Tibial nerve (tissue), 4 donors: Measurements from ENCODE around the gene MEP1A. TPM values are rescaled to one million over a fixed set of nuclear protein-coding genes. Genes with fewer than 3 reads are reported as not detected.
"Not testable (repeated sequence)": the region's sequence is repeated elsewhere in the genome, so short reads cannot be mapped to it uniquely, and the experiment has no call there.

Experiments
- DNase-seq, 2 donors: peaks; one replicate each; pipeline ENCODE4 v3.0.0-alpha.2; 2019; ENCODE audit warnings: low spot score in 2 of 2
- H3K27ac ChIP-seq, 4 donors: fragments of 200-600 bp; sonication (generic) in 3 of 4; one replicate each; pipeline ENCODE4 v1.5.1; 2017 to 2019; ENCODE audit warnings: mild to moderate bottlenecking in 1 of 4
- H3K27me3 ChIP-seq, 2 donors: fragments of 200-600 bp; sonication (generic) in 1 of 2; one replicate each; pipeline versions ENCODE4 v1.5.1 to v1.6.0; 2017 to 2019
- H3K36me3 ChIP-seq, 3 donors: fragments of 200-600 bp; sonication (generic); one replicate each; pipeline ENCODE4 v1.5.1; 2018 to 2019
- H3K4me1 ChIP-seq, 4 donors: fragments of 200-600 bp; sonication (generic) in 3 of 4; one replicate each; pipeline ENCODE4 v1.5.1; 2017 to 2019
- H3K4me3 ChIP-seq, 4 donors: fragments of 200-600 bp; sonication (generic) in 3 of 4; one replicate each; pipeline ENCODE4 v1.5.1; 2017 to 2019; ENCODE audit warnings: mild to moderate bottlenecking in 1 of 4, moderate library complexity in 1 of 4
- H3K9me3 ChIP-seq, 4 donors: fragments of 200-600 bp; sonication (generic) in 3 of 4; one replicate each; pipeline ENCODE4 v1.5.1; 2017 to 2019
- EP300 ChIP-seq, 2 donors: sonication (generic); formaldehyde crosslinking; IDR thresholded peaks; one replicate each; pipeline ENCODE4 v1.6.1; 2017; ENCODE audit warnings: antibody characterized with exemption in 2 of 2, mild to moderate bottlenecking in 1 of 2
- POLR2A ChIP-seq, 2 donors: fragments of 450-650 bp; IDR thresholded peaks; one replicate each; pipeline ENCODE4 v1.6.1; 2017; ENCODE audit warnings: antibody characterized with exemption in 2 of 2, mild to moderate bottlenecking in 2 of 2, moderate library complexity in 2 of 2
- WGBS, 2 donors: methylation state at CpG; one replicate each; pipeline ENCODE4 v1.1.5; 2018; 5-methylcytosine and 5-hydroxymethylcytosine counted together
- total RNA-seq, 4 donors: library from RNA; depleted of rRNA; stranded (reverse); fragments of >200 nt; gene quantifications; one replicate each; pipeline ENCODE4 v1.1.0, GENCODE V29; 2016
- TF ChIP-seq, protein P1 (sequence below), 5 experiments: fragments of 200-600 bp in 3 of 5; fragments of 450-650 bp in 2 of 5; sonication (generic) in 3 of 5; IDR thresholded peaks; one replicate each; pipeline ENCODE4 v1.5.1; 2016 to 2019; ENCODE audit warnings: antibody characterized with exemption in 5 of 5, mild to moderate bottlenecking in 3 of 5, moderate library complexity in 2 of 5

The MEP1A gene
- total RNA-seq, 4 donors from 2014 or later, result not detected

- Histone ChIP-seq H3K27ac (no peak overlapping the region), H3K4me1 (no peaks in the 10 kb centered on the region), H3K36me3 (no peaks in the 10 kb centered on the region), H3K4me3 (no peak overlapping the region), H3K9me3 (peaks cover 0 to 9% (median 0%) of the 10 kb centered on the region in 4 donors), H3K27me3 (no peaks in the 10 kb centered on the region)
- WGBS, 2 donors, result 52 to 83% methylated on average over 4 of the region's 4 CpGs
- no peak for DNase-seq
- TF ChIP-seq, protein P1, sequence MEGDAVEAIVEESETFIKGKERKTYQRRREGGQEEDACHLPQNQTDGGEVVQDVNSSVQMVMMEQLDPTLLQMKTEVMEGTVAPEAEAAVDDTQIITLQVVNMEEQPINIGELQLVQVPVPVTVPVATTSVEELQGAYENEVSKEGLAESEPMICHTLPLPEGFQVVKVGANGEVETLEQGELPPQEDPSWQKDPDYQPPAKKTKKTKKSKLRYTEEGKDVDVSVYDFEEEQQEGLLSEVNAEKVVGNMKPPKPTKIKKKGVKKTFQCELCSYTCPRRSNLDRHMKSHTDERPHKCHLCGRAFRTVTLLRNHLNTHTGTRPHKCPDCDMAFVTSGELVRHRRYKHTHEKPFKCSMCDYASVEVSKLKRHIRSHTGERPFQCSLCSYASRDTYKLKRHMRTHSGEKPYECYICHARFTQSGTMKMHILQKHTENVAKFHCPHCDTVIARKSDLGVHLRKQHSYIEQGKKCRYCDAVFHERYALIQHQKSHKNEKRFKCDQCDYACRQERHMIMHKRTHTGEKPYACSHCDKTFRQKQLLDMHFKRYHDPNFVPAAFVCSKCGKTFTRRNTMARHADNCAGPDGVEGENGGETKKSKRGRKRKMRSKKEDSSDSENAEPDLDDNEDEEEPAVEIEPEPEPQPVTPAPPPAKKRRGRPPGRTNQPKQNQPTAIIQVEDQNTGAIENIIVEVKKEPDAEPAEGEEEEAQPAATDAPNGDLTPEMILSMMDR (IDR thresholded peaks at IDR 0.05), result no peak
- TF ChIP-seq EP300 (IDR thresholded peaks at IDR 0.05), result no peak
- no peak for TF ChIP-seq POLR2A (IDR thresholded peaks at IDR 0.05)
Observed at GRCh38 chr6:46815130-46815529, 21.9 kb downstream of the MEP1A start.

GRCh38 chr6:46816626-46817025 is 23.4 kb downstream of the MEP1A start:
- H3K4me1 ChIP-seq, result no peaks in the 10 kb centered on the region
- peaks cover 0 to 9% (median 0%) of the 10 kb centered on the region in 4 donors for H3K9me3 ChIP-seq
- TF ChIP-seq, protein P1 (IDR thresholded peaks at IDR 0.05), result no peak
- TF ChIP-seq EP300 (IDR thresholded peaks at IDR 0.05) (no peak), POLR2A (IDR thresholded peaks at IDR 0.05) (no peak)
- DNase-seq, result no peak
- no peak overlapping the region for H3K4me3 ChIP-seq
- H3K36me3 ChIP-seq, result no peaks in the 10 kb centered on the region
- 93 to 100% methylated on average over 1 of the region's 1 CpG for WGBS, 2 donors
- H3K27ac ChIP-seq, result no peak overlapping the region
- no peaks in the 10 kb centered on the region for H3K27me3 ChIP-seq

GRCh38 chr6:46819561-46819960 is 26.4 kb downstream of the MEP1A start:
- 86 to 92% methylated on average over 7 of the region's 7 CpGs for WGBS, 2 donors
- Histone ChIP-seq H3K4me1 (no peaks in the 10 kb centered on the region), H3K27me3 (no peaks in the 10 kb centered on the region), H3K4me3 (no peak overlapping the region), H3K27ac (no peak overlapping the region), H3K36me3 (no peaks in the 10 kb centered on the region), H3K9me3 (peaks cover 0 to 1% (median 0%) of the 10 kb centered on the region in 4 donors)
- TF ChIP-seq POLR2A (IDR thresholded peaks at IDR 0.05) (no peak), EP300 (IDR thresholded peaks at IDR 0.05) (no peak)
- DNase-seq, result no peak

GRCh38 chr6:46821458-46821881 is 28.3 kb downstream of the MEP1A start:
- H3K4me1 ChIP-seq, result no peaks in the 10 kb centered on the region
- H3K27me3 ChIP-seq, result no peaks in the 10 kb centered on the region
- H3K9me3 ChIP-seq, result no peaks in the 10 kb centered on the region
- no peak overlapping the region for H3K27ac ChIP-seq
- WGBS, 2 donors, result 86% methylated on average over 4 of the region's 4 CpGs
- DNase-seq, result no peak
- no peaks in the 10 kb centered on the region for H3K36me3 ChIP-seq
- H3K4me3 ChIP-seq, result no peak overlapping the region
- no peak for TF ChIP-seq POLR2A (IDR thresholded peaks at IDR 0.05)
- TF ChIP-seq, protein P1 (IDR thresholded peaks at IDR 0.05), result no peak
- TF ChIP-seq EP300 (IDR thresholded peaks at IDR 0.05), result no peak

DNA sequence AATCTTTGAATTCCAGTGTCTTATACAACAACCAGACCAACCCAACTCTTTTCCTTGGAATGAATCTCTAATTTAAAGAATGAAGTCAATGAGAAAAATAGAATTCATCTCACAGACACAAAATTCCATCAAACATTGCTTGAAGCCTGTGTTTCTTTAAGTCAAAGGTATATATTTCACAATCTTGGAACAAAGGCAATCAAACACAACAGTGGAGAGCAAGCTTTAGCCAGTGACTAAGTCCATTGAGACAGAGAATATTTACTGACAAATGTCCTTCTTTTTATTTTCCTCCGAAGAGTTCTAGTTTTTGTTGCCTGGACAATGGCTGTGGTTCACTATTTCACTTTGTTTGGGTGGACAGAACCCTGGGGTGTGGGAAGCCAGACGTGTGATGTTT is 35.8 kb downstream of the MEP1A start:
- no peak overlapping the region for H3K4me3 ChIP-seq
- no peaks in the 10 kb centered on the region for H3K4me1 ChIP-seq
- H3K9me3 ChIP-seq, result no peaks in the 10 kb centered on the region
- H3K27me3 ChIP-seq, result no peaks in the 10 kb centered on the region
- DNase-seq, result no peak
- no peak overlapping the region for H3K27ac ChIP-seq
- H3K36me3 ChIP-seq, result no peaks in the 10 kb centered on the region
- no peak for TF ChIP-seq EP300 (IDR thresholded peaks at IDR 0.05)
- no peak for TF ChIP-seq POLR2A (IDR thresholded peaks at IDR 0.05)
- TF ChIP-seq, protein P1 (IDR thresholded peaks at IDR 0.05), result no peak
- 48 to 57% methylated on average over 2 of the region's 2 CpGs for WGBS, 2 donors

DNA sequence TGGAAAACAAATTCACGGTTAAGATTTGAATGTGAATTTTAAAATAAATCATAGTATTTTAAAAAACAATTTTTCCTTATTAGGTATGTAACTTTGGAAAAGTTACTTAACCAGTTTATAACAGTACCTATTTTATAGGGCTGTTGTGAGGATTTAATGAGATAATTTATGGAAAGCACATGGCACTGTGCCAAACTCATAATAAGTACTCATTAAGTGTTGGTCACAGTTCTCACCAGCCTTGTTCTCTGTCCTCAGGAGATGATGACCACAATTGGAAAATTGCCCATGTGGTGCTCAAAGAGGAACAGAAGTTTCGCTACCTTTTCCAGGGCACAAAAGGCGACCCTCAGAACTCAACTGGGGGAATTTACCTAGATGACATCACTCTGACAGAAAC is 39.6 kb downstream of the MEP1A start:
- no peaks in the 10 kb centered on the region for H3K27me3 ChIP-seq
- 90 to 94% methylated on average over 3 of the region's 3 CpGs for WGBS, 2 donors
- no peak for DNase-seq
- no peak overlapping the region for H3K27ac ChIP-seq
- no peaks in the 10 kb centered on the region for H3K4me1 ChIP-seq
- no peaks in the 10 kb centered on the region for H3K9me3 ChIP-seq
- H3K36me3 ChIP-seq, result no peaks in the 10 kb centered on the region
- TF ChIP-seq POLR2A (IDR thresholded peaks at IDR 0.05), result no peak
- TF ChIP-seq, protein P1 (IDR thresholded peaks at IDR 0.05), result no peak
- no peak for TF ChIP-seq EP300 (IDR thresholded peaks at IDR 0.05)
- H3K4me3 ChIP-seq, result no peak overlapping the region

DNA sequence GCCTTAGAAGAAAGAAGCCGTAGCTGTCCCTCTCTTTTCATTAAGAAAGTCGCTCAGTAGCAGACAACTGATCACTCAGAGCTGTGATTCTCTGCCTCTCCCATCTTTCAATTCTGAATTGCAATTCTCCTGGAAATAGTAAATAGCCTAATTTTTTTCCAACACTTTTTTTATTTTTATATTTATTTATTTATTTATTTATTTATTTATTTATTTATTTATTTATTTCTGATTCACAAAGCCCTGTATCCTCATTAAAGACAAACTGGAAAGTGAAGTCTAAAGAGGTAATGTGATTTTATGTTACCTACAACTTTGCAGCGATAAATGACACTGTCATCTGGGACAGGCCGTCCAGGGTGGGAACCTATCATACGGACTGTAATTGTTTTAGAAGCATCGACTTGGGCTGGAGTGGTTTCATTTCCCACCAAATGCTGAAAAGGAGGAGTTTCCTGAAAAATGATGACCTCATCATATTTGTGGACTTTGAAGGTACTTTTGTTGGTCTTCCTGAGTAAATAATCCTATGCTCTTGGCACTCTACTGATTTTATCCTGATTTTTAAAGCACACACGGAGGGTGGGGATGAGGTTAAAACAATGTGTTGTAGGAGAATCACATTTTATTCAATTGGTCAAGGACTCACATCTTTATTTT is 41.2 kb downstream of the MEP1A start:
- not testable (repeated sequence) for H3K4me3 ChIP-seq, H3K4me1 ChIP-seq, H3K9me3 ChIP-seq, DNase-seq, H3K27me3 ChIP-seq, H3K36me3 ChIP-seq, H3K27ac ChIP-seq
- WGBS, 2 donors, result 57 to 60% methylated on average over 7 of the region's 7 CpGs

DNA sequence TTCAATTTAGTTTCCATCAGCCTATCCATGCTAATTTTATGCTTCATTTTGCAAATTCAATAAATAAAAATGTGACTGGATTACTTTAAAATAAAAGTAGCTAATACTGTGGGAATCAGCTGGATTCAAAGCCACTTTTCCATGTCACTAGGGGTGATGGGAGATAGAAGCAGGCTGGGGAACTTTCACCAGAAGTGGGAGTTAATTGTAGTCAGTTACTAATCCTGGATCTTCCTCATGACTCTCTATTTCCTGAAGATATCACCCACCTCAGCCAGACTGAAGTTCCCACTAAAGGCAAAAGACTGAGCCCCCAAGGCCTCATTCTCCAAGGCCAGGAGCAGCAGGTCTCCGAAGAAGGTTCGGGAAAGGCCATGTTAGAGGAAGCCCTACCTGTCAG is 41.8 kb downstream of the MEP1A start:
- not testable (repeated sequence) for H3K9me3 ChIP-seq
- WGBS, 2 donors, result 83 to 92% methylated on average over 2 of the region's 2 CpGs

More for the DNA sequence above, 41.8 kb downstream of the MEP1A start:
- H3K27ac ChIP-seq, DNase-seq, H3K4me1 ChIP-seq, H3K36me3 ChIP-seq, H3K4me3 ChIP-seq, H3K27me3 ChIP-seq: not testable (repeated sequence)
